NCI-H345 treated with DMSO at 0.1 percent for 48 hours (cell line): ENCODE data around the gene C1orf52.

ENCODE experiments used
- DNase-seq: peaks from one replicate; lab custom pipeline; 2025; ENCODE audit not compliant: unreplicated experiment; lab: John Stamatoyannopoulos, UW

C1orf52 gene

DNA sequence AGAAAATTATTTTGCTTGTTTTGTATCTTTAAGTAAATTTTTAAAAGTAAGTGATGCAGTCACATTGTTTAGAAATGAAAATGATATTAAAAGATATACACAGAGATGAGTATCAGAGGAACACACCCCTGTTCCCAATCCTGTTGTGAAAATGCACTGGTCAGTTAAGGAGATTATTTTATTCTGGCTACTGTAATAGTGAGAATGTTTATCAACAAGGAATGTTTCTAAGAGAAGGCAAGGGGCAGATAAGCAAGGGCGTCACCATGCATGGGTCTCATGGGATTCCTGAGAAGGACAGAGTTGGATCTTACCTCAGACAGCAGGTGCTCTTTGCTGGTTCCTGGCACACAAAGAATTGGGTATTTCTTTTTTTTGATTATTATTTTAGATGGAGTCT, 21.8 kb downstream of the C1orf52 start:
- no peak for DNase-seq

DNA sequence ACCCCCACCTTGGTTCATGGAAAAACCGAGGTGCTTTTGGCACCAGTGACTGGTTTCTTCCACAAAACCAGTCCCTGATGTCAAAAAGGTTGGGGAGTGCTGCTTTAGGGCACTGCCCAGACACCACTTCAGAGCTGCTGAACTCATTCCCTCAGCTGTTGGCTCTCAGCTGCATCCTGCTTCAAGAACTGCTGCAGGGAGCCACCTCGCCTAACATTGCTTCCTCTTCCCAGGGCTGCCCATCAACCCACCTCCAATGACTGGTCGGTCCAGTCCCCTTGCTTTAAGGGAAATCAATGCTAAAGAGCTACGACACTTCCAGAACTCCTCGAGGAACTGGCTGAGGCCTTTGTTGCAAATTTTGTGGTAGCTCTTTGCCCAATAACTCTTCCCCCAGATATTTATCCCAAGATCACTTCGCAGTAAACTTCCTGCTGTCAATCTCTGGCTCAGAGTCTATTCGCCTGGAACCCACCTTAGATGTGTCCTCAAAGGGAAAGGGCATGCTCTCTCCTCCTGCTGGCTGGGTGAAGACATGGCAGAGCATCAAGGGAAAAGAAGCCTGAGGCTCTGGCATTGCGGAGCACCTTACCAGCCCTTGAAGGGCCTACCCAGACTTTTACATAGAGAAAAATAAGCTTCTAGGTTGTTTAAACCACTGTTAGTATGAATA, 29.0 kb downstream of the C1orf52 start:
- DNase-seq: no peak

DNA sequence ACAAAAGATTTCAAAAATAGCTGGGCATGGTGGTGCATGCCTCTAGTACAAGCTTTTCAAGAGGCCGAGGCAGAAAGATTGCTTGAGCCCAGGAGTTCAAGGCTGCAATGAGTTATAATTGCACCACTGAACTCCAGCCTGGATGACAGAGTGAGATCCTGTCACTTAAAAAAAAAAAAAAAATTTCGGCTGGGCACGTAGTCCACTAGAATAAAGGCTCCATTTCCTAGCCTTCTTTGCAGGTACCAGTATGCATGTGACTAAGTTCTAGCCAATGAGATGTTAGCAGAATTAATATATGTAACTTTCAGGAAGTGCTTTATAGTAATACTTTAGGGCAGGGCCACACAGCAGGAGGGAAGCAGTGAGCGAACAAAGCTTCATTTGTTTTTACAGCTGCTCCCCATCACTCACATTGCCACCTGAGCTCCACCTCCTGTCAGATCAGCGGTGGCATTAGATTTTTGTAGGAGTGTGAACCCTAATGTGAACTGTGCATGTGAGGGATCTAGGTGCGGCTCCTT, 29.8 kb downstream of the C1orf52 start:
- no peak for DNase-seq

DNA sequence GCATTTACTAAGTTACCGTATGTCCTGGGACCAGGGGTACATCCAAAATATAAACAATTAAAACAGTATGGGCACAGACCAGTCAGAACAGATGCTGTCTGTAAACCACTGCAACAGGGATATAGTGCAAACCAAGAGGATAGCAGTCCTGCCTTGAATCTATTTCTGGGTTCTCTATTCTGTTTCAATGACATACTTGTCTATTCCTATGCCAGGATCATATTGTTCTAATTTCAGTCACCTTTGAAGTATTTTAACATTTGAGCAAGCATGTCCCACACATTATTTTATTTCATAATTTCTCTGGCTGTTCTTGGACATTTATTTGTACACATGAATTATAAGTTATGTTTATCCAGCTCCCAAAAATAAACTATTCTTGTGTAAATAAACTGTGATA, 30.5 kb downstream of the C1orf52 start:
- DNase-seq: no peak

DNA sequence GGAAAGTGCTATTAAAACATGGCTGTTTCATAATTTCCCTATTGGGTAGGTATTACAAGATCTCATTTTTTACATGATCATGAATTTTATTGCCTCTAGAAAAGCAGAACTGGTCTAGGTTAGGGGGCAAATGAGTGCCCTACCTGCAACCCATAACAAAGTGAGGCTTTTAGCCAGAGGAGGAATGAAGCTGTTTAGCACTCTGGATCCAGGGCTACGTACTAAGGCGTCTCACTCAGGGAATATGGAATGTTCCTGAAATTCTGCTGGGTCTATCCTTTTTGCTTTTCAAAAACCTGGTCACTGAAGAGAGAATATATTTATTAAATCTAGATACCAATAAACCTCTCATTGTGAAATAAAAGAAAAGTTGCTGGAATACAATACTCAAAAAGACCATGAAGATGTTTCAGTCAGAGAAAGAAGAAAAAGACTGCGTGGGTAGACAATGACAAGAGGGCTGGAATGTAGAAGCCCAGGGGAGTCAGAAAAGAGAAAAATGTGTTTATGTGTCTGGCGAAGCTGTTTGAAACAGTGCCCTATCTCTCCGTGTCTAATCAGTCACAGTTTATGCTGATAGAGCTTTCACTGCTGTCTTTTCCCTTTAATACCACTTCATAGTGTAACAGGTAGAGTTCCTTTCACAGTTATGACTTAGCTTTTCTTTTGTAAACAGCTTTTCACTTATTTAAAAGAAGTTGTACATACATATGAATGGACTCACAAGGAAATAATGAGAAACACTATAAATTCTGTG, 33.7 kb downstream of the C1orf52 start:
- peak; percentile 8 for DNase-seq

DNA sequence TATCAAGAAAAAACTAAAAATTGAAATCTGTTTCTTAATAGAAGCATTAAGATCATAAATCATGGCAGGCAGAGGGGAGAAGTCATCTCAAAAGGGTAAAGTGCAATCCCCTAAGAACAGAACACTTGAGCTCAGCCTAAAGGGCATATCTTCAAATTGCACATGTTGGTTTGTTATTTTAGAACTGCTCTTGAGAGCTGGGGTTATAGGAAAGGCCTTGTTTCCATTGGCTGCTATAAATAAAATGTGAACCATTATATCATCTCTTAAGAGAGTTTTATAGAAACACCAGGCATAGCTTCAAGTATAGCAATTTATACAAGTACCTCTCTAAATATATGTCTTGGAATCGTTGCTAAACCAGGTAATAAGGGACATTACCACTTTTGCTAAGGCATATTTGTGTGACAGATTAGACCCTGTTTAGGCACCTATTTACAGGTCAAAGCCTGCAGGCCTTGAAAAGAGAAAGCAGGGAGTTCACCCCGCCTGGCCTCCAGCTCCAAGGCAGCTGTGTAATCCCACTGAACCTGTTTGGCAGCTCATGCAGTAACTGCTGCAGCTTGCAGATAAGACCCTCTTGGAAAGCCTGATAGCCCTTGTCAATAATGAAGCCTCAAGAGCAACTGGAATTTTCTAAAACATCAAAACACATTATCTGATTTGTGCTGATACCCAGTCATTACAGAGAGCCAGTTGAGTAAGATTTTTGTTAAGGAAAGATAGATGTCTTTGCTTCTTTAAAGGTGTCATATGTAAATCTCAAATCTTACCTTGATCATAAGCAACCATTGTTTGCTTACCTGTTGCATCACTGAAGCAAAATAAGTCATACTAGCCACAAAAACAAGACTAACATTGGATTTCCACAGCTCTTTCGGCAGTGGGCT, 34.5 kb downstream of the C1orf52 start:
- peak; percentile 86 for DNase-seq

DNA sequence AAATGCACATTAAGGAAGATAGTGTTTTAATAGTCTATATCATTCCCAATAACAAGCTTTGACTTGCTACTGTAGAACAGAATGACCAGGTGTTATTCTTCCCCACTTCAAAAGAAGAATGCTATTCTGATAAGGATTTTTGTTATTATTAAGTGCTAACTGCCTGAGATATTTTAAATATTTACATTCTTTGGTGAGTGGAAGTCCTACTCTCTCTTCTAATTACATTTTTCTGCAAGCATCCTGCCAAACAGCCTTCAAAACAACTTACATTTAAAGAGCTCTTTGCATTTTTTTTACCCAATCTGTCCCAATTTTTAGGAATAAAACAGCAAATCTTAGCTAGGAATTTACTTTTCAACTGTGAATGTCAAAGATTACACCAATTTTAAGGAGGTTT, 35.2 kb downstream of the C1orf52 start:
- DNase-seq: no peak

DNA sequence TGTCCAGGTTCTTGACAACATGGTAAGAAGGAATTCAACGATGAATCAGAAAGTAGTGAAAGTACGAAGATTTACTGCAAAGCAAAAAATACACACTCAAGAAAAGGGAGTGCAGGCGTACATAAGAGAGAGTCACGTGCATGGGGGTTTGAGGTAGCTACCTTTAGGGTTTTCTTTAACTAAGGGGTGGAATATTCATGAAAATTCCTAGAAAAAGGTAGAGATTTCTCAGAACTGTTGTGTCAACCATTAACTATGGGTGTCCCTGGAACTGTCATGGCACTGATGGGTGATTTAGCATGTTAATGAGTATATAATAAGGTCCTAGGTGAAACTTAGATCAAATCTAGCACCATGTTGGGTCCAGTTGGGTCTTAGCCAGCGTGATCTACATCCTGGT, 36.1 kb downstream of the C1orf52 start:
- DNase-seq: no peak

DNA sequence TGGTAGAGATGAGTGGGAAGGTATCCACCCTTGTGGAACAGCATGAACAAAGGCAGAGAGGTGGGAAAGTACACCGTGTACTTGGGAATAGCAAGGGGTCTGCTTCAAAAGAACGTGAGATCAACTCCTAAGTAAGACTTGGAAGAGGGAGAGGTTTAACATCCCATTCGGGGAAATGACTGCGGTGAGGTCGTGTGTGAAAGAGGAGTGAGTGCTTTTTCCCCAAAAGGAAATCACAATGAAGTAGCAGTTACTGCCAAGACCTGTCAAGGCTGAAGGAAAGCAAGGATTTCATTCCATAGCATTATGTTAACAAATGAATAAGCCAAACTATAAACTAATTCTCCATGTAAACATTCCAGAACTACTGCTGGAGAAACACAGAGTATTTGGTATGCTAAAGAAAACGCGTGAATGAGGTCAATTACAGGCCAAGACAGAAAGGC, 38.7 kb downstream of the C1orf52 start:
- no peak for DNase-seq

DNA sequence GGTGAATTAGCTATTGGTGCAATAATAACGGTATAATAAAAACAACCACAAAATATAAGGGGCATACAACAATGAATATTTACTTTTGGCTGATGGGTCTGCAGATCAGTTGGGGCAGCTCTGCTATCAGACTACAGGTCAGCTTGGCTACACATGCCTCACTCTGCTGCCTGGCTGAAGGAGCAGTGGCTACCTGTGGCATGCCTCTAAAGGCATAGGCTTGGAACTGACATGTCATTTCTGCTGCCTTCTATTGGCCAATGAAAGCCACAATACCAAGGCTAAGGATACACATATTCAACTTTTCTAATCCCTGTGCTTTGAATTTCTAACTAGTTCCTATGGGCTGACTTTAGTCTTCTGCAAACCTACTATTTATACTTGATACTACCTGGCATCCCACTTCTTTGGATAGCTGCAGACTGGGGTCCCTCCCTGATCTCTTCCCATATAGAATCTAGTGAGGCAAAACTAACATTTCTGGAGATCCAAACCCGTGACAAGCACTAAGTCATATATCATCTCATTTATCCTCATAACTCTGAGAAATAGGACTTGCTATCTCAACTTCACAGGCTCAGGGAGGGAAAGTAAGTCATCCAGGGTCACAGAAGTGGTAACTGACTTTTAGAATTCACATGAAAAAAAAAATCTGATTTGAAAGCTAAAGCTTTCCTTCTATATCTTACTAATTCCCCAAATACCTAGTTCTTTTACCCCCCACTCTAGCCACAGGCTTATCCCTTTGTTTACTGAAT, 39.4 kb downstream of the C1orf52 start:
- DNase-seq: no peak

DNA sequence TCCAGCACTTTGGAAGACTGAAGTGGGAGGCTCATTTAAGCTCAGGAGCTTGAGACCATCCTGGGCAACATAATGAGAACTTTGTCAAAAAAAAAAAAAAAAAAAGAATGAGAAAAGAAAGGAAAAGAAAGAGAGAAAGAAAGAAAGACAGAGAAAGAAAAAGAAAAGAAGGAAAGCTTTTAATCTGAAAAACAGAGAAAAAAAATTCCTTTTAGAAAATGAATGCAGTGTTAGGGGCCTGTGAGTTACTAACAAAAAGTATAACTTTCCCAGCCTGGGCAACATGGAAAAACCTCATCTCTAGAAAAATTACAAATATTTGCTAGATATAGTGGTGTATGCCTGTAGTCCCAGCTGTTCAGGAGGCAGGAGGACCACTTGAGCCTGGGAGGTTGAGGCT, 42.8 kb downstream of the C1orf52 start:
- no peak for DNase-seq

DNA sequence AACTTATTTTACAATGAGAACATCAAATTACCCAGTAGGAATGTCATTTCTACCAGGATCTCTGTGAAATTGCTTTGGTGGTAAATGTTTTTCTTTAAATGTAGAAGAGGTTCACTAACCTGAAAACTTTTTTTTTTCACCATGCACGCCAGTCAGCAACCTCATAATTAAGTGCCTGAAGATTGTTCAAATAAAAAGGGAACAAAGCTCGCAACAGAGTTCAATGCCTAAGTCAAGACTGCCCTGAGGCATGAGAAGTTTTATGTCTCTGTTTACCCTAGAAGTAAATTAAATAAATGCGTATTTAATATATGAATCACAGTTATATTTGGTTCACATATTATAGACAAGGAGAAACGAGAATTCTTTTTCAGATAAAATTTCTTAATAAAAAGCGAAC, 44.8 kb downstream of the C1orf52 start:
- DNase-seq: no peak

DNA sequence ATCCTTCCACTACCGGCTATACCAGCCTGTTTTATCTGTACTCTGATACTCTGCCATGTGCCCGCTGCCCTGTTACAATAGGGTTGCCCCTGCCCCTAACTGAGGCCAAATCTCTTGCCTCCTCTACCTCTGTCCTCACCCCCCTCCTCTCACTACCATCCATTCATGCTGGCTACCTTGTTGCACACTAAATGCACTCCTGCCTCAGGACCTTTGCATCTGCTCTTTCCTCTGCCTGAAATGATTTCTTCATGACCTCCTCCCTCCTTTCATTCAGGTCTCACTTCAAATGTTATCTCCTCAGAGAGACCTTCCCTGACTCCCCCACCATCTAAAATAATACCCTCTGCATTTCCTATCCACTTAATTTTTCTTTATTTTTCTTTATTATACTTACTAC, 51.0 kb downstream of the C1orf52 start:
- no peak for DNase-seq

DNA sequence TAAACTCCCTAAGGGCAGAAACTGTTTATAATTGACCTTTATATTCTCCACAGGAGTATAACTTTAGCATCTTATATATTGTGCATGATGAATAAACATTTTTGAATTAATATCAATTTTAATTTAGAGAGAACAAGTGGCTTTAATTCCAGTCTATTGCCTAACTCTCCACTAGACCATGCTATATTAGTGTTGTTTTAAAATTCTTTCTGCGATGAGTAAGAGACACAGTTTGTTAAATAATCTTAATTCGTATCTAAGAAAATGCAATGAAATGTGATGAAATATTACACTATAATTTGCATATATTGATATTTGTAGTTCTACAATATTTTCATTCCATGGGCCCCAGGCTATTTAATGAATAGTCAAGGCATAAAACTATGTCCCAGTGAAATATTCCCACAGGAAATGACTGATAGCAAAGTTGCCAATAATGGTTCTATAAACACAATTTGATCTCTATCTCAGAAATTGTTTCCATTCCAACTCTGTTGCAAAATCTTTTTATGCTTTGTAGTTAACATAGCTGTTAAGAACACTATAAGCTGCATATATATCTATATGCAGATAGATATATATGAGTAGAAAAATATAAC, 55.8 kb downstream of the C1orf52 start:
- DNase-seq: no peak

DNA sequence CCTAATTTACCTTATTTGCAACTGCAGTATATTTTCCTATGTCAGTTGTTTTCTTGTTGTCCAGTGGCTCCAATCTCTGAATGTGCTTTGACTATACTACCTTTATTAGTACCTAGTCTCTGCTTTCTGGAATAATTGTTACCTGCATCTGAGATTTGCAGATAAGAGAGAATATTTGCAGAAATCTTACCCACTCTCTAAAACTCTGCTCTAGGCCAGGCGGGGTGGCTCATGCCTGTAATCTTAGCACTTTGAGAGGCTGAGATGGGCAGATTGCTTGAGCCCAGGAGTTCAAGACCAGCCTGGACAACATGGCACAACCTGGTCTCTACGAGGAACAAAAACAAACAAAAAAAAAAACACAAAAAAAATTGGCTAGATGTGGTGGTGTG, 56.6 kb downstream of the C1orf52 start:
- DNase-seq: no peak

DNA sequence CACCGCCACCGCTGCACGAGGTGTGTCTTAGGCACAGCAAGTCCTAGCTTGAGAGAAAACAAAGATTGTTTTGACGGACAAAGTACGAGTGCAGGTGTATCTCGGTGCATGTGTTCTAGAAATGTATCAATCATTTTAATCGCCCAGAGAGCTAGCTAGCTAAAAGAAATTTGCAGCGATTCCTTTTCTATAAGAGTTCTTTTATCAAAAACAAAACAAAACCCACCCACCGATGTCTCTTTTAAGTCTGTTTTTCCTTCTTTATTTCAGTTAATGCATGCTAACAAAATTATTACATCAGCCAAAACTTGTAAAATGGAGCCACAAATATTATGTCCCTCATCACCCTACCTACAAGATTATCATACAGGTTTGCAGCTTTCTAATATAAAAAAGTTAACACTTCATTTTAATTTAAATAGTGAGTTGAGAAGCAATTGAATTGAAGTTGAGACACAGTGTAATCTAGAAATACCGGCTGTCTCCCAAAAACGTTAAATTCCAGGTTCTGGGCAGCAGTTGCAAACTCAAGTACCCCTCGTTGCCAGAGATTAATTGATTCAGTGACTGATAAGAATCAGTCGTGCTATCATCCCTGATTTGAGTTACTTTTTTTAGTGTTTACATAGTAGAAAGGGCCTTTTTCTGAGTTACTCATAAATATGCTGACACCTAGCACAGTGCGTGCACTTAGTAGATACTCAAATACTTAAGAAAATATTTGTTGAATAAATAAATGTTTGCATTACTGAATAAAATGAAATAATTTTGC, 57.2 kb downstream of the C1orf52 start:
- no peak for DNase-seq

DNA sequence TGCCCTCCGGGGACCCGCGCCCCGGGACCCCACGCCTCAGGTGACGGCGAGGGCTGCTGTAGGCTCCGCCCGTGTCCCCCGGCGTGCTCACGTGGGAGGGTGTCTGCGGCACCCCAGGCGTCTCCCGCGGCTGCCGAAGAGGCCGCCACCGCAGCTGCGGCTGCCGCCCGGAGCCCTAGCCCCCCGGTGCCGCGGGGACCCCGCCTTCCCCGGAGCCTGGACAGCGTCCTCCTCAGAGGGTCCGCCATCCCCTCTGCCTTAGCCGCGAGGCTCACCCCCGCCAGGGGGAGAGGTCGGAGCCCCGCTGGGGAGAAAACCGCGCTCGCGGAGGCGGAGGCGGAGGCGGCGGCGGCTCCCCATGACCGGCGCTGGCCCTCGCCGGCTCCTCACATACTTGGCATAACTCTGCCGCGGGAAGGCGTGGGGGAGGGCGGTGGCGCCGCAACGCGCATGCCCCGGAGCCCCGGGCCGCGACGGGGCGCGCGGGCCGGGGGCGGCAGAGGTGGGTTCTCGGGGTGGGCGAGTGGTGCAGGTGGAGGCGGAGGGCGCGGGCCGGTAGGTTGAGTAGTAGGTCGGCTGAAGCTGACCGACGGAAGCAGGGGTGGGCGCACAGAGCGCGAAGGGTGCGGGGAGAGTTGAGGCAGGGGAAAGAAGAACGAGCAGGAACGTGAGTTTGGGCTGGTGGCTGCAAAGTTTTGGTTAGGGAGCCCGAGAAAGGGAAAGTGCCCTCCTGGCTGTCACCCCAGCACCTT, 57.9 kb downstream of the C1orf52 start:
- DNase-seq: peak; percentile 48

DNA sequence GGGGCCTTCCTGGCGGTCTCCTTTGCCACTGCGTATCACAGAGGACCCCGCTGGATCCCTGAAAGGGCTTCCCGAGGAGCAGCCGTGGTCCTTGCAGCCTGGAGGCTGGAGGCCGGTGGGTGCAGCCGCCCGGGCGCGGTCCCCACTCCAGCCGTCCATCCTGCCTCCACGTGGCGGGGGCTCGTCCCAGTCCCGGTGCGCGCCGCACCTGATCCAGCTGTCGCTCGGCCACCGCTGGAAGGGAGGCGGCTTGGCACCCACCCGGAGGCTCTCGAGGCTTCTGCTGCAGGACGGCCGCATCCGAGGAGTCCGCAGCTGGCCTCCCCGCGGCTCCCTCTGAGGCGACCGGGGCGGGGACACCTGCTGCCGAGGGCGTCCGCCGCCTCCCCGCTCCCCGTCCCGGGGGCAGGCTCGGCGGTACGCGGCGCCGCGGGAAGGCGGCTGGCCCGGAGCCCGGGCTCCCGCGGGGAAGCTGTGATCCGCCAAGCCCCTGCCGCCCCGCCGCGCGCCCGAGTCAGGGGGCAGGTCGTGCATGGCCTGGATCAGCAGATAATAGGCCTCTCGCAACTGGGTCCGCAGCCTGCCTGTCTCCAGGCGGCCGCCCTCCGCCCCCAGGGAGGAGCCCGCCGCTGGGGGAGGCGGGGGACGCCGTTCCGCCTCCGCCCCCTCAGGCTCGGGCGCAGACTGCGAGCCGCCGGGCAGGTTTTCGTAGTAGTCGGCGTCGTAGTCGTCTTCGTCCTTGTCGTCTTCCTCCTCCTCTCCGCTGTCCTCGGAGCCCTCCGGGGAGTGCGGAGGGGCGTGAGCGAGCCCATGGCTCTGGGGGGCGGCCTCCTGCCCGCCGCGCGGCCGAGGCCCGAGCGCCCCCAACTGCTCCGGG, 58.8 kb downstream of the C1orf52 start, which contains the start of gene SYDE2:
TSS of gene SYDE2 (minus strand) at position 554 of the 877 bp plus-strand sequence. CDS start at position 534, 20 bp downstream.
- peak; percentile 70 for DNase-seq
